K562 treated with DMSO at 1 percent for 12 hours (cell line): ENCODE results near the gene FAM120B. TPM values are rescaled to one million over a fixed set of nuclear protein-coding genes. Genes with fewer than 3 reads are reported as not detected.

ENCODE experiments used
- total RNA-seq: library from RNA; unstranded; fragments of 300-600 nt; gene quantifications from 2 replicates; pipeline ENCODE4 v1.2.3, GENCODE V29; 2022; ENCODE audit not compliant: insufficient read depth

FAM120B gene
- total RNA-seq = 7.5 and 20.3 TPM in 2 replicates

GRCh38 chr6:170306324-170307079, at the start of gene FAM120B:
FAM120B (plus strand) TSS chr6:170306758; CDS start chr6:170317391, 10,633 bp downstream.

GRCh38 chr6:170290296-170291128, 16.0 kb upstream of the FAM120B start, which contains the start of gene DLL1:
DLL1 (minus strand) TSS chr6:170291078; CDS start chr6:170290139, 939 bp downstream.

Other genes with a start within 250 kb of the FAM120B start
- gene DLL1, start 15.7 kb upstream of the FAM120B start, total RNA-seq = not detected in 2 replicates
- gene PSMB1, start 246.5 kb downstream of the FAM120B start, total RNA-seq = 489 and 502 TPM in 2 replicates
- 17.9 and 37.1 TPM in 2 replicates for gene TBP, start 247.6 kb downstream of the FAM120B start, total RNA-seq